C4-2B (cell line): Measurements from ENCODE around the gene NCOA7.

Experiments
- ZFX ChIP-seq: fragments of 450-650 bp; IDR thresholded peaks from 2 replicates; pipeline ENCODE4 v1.6.1; 2017
- TF ChIP-seq, protein P1 (sequence below): fragments of 450-650 bp; conservative IDR thresholded peaks from 2 replicates; pipeline ENCODE4 v1.5.1; 2017; ENCODE audit warnings: mild to moderate bottlenecking

DNA sequence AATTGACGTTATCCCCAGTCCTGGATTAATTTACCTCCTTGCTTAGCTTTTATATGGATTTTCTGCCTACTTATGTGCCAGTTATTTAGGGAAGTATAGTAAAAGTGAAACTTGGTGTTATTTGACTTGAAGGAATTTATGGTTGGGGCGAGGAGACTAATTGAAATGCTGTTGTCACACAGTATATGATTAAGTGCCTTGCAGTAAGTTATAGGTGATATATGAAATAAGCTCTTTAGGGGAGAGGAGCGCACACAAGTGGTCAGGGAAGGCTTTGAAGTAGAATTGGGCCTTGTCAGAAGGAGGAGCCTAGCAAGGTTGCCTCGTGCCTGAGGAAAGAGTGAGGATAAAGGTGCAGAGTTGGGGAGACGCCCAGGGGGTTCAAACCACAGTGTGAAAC lies 20.5 kb downstream of the NCOA7 start:
- TF ChIP-seq, protein P1, sequence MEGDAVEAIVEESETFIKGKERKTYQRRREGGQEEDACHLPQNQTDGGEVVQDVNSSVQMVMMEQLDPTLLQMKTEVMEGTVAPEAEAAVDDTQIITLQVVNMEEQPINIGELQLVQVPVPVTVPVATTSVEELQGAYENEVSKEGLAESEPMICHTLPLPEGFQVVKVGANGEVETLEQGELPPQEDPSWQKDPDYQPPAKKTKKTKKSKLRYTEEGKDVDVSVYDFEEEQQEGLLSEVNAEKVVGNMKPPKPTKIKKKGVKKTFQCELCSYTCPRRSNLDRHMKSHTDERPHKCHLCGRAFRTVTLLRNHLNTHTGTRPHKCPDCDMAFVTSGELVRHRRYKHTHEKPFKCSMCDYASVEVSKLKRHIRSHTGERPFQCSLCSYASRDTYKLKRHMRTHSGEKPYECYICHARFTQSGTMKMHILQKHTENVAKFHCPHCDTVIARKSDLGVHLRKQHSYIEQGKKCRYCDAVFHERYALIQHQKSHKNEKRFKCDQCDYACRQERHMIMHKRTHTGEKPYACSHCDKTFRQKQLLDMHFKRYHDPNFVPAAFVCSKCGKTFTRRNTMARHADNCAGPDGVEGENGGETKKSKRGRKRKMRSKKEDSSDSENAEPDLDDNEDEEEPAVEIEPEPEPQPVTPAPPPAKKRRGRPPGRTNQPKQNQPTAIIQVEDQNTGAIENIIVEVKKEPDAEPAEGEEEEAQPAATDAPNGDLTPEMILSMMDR = no peak
- TF ChIP-seq ZFX = no peak
